Gastrocnemius medialis (tissue), 4 donors: ENCODE results near the gene PTPN12.

Experiments
- CTCF ChIP-seq, 5 experiments: fragments of 450-650 bp in 3 of 5; fragments of 200-600 bp in 2 of 5; sonication (generic) in 2 of 5; IDR thresholded peaks in 4 of 5; conservative IDR thresholded peaks in 1 of 5; 1 replicate in 4 of 5; 2 replicates in 1 of 5; pipeline ENCODE4 v1.5.1; 2016 to 2019; ENCODE audit warnings: antibody characterized with exemption in 5 of 5, mild to moderate bottlenecking in 3 of 5, moderate library complexity in 3 of 5
- POLR2A ChIP-seq, 2 donors: fragments of 450-650 bp; IDR thresholded peaks; one replicate each; pipeline ENCODE4 v1.6.1; 2017; ENCODE audit warnings: antibody characterized with exemption in 2 of 2, mild to moderate bottlenecking in 2 of 2, moderate library complexity in 2 of 2

- TF ChIP-seq CTCF (IDR thresholded peaks at IDR 0.05 in 4 of 5, conservative IDR thresholded peaks at IDR 0.05 in 1 of 5): no peak
- TF ChIP-seq POLR2A (IDR thresholded peaks at IDR 0.05): no peak
These were observed 7.4 kb downstream of the PTPN12 start for GRCh38 chr7:77544518-77544917.
